OCI-LY1 (cell line): ENCODE data around the gene ZBTB7A.

ENCODE experiments used
- EZH2 ChIP-seq: fragments of 200-600 bp; sonication (generic), shearing (Covaris generic); IDR thresholded peaks from 2 replicates; pipeline ENCODE4 v1.8.0; 2017; ENCODE audit warnings: borderline replicate concordance, mixed run types, mild to moderate bottlenecking, antibody characterized with exemption, low read length, moderate library complexity, mixed read lengths
- TF ChIP-seq, protein P1 (sequence below): fragments of 200-600 bp; sonication (generic), shearing (Covaris generic); IDR thresholded peaks from 2 replicates; pipeline ENCODE4 v1.5.1; 2017; ENCODE audit warnings: mild to moderate bottlenecking, antibody characterized with exemption, low read length, moderate library complexity, mixed read lengths

DNA sequence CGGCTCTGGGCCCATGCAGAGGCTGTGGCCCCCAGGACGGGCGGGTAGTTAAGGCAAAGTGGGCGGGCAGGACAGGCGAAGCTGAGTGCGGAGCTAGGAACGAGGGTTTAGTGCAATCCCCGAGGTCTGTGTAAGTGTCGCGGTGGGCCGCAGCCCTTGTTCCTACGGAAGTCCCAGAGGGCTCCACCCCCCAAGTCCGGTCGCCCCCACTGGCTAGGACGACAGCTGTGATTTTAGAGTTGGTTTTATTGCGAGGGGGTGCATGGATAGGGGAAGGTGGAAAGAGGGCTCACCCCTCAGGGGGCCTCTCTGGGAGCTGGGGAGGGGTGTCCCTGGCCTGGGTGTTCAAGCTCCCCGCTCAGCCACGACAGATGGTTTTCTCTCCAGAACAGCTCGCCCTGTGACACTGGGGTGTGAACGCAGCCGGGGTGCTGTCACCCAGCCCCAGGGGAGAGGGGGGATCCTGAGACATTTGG is 21.7 kb downstream of the ZBTB7A start:
- TF ChIP-seq, protein P1, sequence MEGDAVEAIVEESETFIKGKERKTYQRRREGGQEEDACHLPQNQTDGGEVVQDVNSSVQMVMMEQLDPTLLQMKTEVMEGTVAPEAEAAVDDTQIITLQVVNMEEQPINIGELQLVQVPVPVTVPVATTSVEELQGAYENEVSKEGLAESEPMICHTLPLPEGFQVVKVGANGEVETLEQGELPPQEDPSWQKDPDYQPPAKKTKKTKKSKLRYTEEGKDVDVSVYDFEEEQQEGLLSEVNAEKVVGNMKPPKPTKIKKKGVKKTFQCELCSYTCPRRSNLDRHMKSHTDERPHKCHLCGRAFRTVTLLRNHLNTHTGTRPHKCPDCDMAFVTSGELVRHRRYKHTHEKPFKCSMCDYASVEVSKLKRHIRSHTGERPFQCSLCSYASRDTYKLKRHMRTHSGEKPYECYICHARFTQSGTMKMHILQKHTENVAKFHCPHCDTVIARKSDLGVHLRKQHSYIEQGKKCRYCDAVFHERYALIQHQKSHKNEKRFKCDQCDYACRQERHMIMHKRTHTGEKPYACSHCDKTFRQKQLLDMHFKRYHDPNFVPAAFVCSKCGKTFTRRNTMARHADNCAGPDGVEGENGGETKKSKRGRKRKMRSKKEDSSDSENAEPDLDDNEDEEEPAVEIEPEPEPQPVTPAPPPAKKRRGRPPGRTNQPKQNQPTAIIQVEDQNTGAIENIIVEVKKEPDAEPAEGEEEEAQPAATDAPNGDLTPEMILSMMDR: no peak
- TF ChIP-seq EZH2: no peak
